Astrocyte (in vitro differentiated cells and primary cell): ENCODE measurements around the gene PLCH1. TPM values are rescaled to one million over a fixed set of nuclear protein-coding genes. Genes with fewer than 3 reads are reported as not detected.

ENCODE experiments used
- DNase-seq: peaks from one replicate; pipeline ENCODE4 v3.0.0-alpha.2; 2010; ENCODE audit warnings: low read depth
- FAIRE-seq: peaks from 2 replicates; lab custom pipeline; 2011; peaks lifted over from hg19 to GRCh38; lab: Jason Lieb, UNC
- H2AFZ ChIP-seq: 2 replicates; pipeline ENCODE4 v1.6.0; 2012; ENCODE audit warnings: low read depth, low read length, inconsistent platforms
- H3K27ac ChIP-seq: 2 replicates; pipeline ENCODE4 v1.5.1; 2011; ENCODE audit warnings: low read depth, low read length, inconsistent platforms
- H3K27me3 ChIP-seq: 2 replicates; pipeline ENCODE4 v1.6.0; 2011; ENCODE audit warnings: low read length, inconsistent platforms; ENCODE audit not compliant: insufficient read depth
- H3K36me3 ChIP-seq: 2 replicates; pipeline ENCODE4 v1.5.1; 2011; ENCODE audit warnings: low read length, inconsistent platforms; ENCODE audit not compliant: insufficient read depth
- H3K4me1 ChIP-seq: 2 replicates; pipeline ENCODE4 v1.5.1; 2011; ENCODE audit warnings: low read length, inconsistent platforms; ENCODE audit not compliant: insufficient read depth
- H3K4me2 ChIP-seq: 2 replicates; pipeline ENCODE4 v1.6.0; 2012; ENCODE audit warnings: low read length, inconsistent platforms
- H3K4me3 ChIP-seq: 2 replicates; pipeline ENCODE4 v1.5.1; 2011; ENCODE audit warnings: low read depth, mild to moderate bottlenecking, low read length, inconsistent platforms; ENCODE audit not compliant: insufficient read depth
- H3K79me2 ChIP-seq: 2 replicates; pipeline ENCODE4 v1.6.0; 2012; ENCODE audit warnings: mild to moderate bottlenecking, low read length, inconsistent platforms; ENCODE audit not compliant: insufficient read depth
- H3K9ac ChIP-seq: 2 replicates; pipeline ENCODE4 v1.6.0; 2012; ENCODE audit warnings: mild to moderate bottlenecking, low read length, inconsistent platforms
- H3K9me3 ChIP-seq: 2 replicates; pipeline ENCODE4 v1.5.1; 2012; ENCODE audit warnings: low read depth, mild to moderate bottlenecking, low read length, inconsistent platforms; ENCODE audit not compliant: insufficient read depth
- H4K20me1 ChIP-seq: 2 replicates; pipeline ENCODE4 v1.6.0; 2012; ENCODE audit warnings: low read length, inconsistent platforms; ENCODE audit not compliant: insufficient read depth
- H3K27ac Mint-ChIP-seq: one replicate; pipeline ENCODE4 v1.8.0; 2021; ENCODE audit warnings: mild to moderate bottlenecking, mixed read lengths; ENCODE audit not compliant: unreplicated experiment
- H3K27me3 Mint-ChIP-seq: one replicate; pipeline ENCODE4 v1.8.0; 2021; ENCODE audit warnings: low read depth, mixed read lengths; ENCODE audit not compliant: unreplicated experiment
- H3K36me3 Mint-ChIP-seq: one replicate; pipeline ENCODE4 v1.8.0; 2021; ENCODE audit warnings: low read depth, mixed read lengths; ENCODE audit not compliant: unreplicated experiment
- H3K4me1 Mint-ChIP-seq: one replicate; pipeline ENCODE4 v1.8.0; 2021; ENCODE audit warnings: low read depth, mixed read lengths; ENCODE audit not compliant: unreplicated experiment
- H3K4me3 Mint-ChIP-seq: one replicate; pipeline ENCODE4 v1.8.0; 2021; ENCODE audit warnings: mild to moderate bottlenecking, moderate library complexity, mixed read lengths; ENCODE audit not compliant: unreplicated experiment
- H3K9me3 Mint-ChIP-seq: one replicate; pipeline ENCODE4 v1.8.0; 2021; ENCODE audit warnings: mild to moderate bottlenecking, mixed read lengths; ENCODE audit not compliant: unreplicated experiment
- CTCF ChIP-seq: IDR thresholded peaks from 2 replicates; pipeline ENCODE4 v1.5.1; 2011; ENCODE audit warnings: low read depth, mild to moderate bottlenecking, inconsistent platforms, low read length, moderate library complexity; ENCODE audit not compliant: insufficient read depth
- EZH2 ChIP-seq: IDR thresholded peaks from 2 replicates; pipeline ENCODE4 v1.6.1; 2012; ENCODE audit warnings: mild to moderate bottlenecking, low read length, inconsistent platforms; ENCODE audit not compliant: insufficient read depth
- total RNA-seq: library from RNA; stranded (reverse); gene quantifications from 2 replicates; pipeline ENCODE4 v1.2.1, GENCODE V29; 2021

Gene PLCH1
- total RNA-seq, 1 donor from 2014 or later: 1.2 TPM

- H3K27ac ChIP-seq: no peak overlapping the region
Observed at GRCh38 chr3:155664925-155665695, 79.8 kb downstream of the PLCH1 start.

GRCh38 chr3:155663467-155664212, 81.2 kb downstream of the PLCH1 start:
- H3K4me1 ChIP-seq: no peaks in the 10 kb centered on the region
- no peaks in the 10 kb centered on the region for H3K9me3 Mint-ChIP-seq
- DNase-seq (no peak), FAIRE-seq (no peak)
- H3K79me2 ChIP-seq: no peaks in the 10 kb centered on the region
- H3K9ac ChIP-seq: no peak overlapping the region
- H3K4me1 Mint-ChIP-seq: peaks cover 6% of the 10 kb centered on the region
- TF ChIP-seq CTCF (no peak), EZH2 (no peak)
- no peak overlapping the region for H3K4me3 ChIP-seq
- H3K9me3 ChIP-seq: no peaks in the 10 kb centered on the region
- peaks cover 1% of the 10 kb centered on the region for H3K27me3 Mint-ChIP-seq
- H2AFZ ChIP-seq: no peak overlapping the region
- H3K27ac Mint-ChIP-seq: no peak overlapping the region
- H3K36me3 Mint-ChIP-seq: no peaks in the 10 kb centered on the region
- no peaks in the 10 kb centered on the region for H4K20me1 ChIP-seq
- H3K27me3 ChIP-seq: no peaks in the 10 kb centered on the region
- no peaks in the 10 kb centered on the region for H3K36me3 ChIP-seq
- no peak overlapping the region for H3K4me3 Mint-ChIP-seq
- no peak overlapping the region for H3K4me2 ChIP-seq
- no peak overlapping the region for H3K27ac ChIP-seq

More at GRCh38 chr3:155664925-155665695, 79.8 kb downstream of the PLCH1 start:
- Histone ChIP-seq H3K9ac (no peak overlapping the region), H3K4me1 (no peaks in the 10 kb centered on the region), H3K79me2 (no peaks in the 10 kb centered on the region), H3K9me3 (no peaks in the 10 kb centered on the region), H4K20me1 (no peaks in the 10 kb centered on the region), H3K4me3 (no peak overlapping the region), H3K4me2 (no peak overlapping the region), H3K27me3 (no peaks in the 10 kb centered on the region), H3K36me3 (no peaks in the 10 kb centered on the region), H2AFZ (no peak overlapping the region)
- Mint-ChIP-seq H3K9me3 (no peaks in the 10 kb centered on the region), H3K4me1 (peaks cover 6% of the 10 kb centered on the region), H3K27me3 (peaks cover 1% of the 10 kb centered on the region), H3K36me3 (no peaks in the 10 kb centered on the region), H3K27ac (no peak overlapping the region), H3K4me3 (no peak overlapping the region)
- DNase-seq (peak; percentile 84), FAIRE-seq (peak; percentile 58)
- TF ChIP-seq EZH2: no peak
- no peak for TF ChIP-seq CTCF
